CD14-positive monocyte (primary cell): ENCODE measurements around the gene MAN1C1. TPM values are rescaled to one million over a fixed set of nuclear protein-coding genes. Genes with fewer than 3 reads are reported as not detected.

Experiments used
- DNase-seq, 3 donors: peaks; one replicate each; pipeline ENCODE4 v3.0.0-alpha.2; 2011 to 2022
- H2AFZ ChIP-seq: 2 replicates; pipeline ENCODE4 v1.6.0; 2012; ENCODE audit warnings: mild to moderate bottlenecking, low read depth, low read length, inconsistent platforms; ENCODE audit not compliant: insufficient read depth, poor library complexity, severe bottlenecking
- H3K27ac ChIP-seq, 2 donors: 1 replicate in 1 of 2; 2 replicates in 1 of 2; pipeline ENCODE4 v1.5.1; 2012 to 2013; ENCODE audit warnings: low read length in 2 of 2, control low read depth in 1 of 2, inconsistent platforms in 1 of 2, low read depth in 1 of 2, mild to moderate bottlenecking in 1 of 2
- H3K27me3 ChIP-seq, 2 donors: one replicate each; pipeline versions ENCODE4 v1.6.0 to v1.6.1; 2011 to 2013; ENCODE audit warnings: low read length in 2 of 2; ENCODE audit not compliant: control insufficient read depth in 2 of 2, insufficient read depth in 2 of 2
- H3K36me3 ChIP-seq, 2 donors: replicated peaks in 1 of 2; 1 replicate in 1 of 2; 2 replicates in 1 of 2; pipeline versions ENCODE4 v1.5.1 to v1.6.1; 2012 to 2013; ENCODE audit warnings: low read length in 2 of 2, control low read depth in 1 of 2, inconsistent platforms in 1 of 2, mild to moderate bottlenecking in 1 of 2; ENCODE audit not compliant: insufficient read depth in 2 of 2, control insufficient read depth in 1 of 2
- H3K4me1 ChIP-seq, 2 donors: 1 replicate in 1 of 2; 2 replicates in 1 of 2; pipeline versions ENCODE4 v1.5.1 to v1.6.1; 2012 to 2013; ENCODE audit warnings: low read length in 2 of 2, control low read depth in 1 of 2, inconsistent platforms in 1 of 2, mild to moderate bottlenecking in 1 of 2, moderate library complexity in 1 of 2; ENCODE audit not compliant: insufficient read depth in 2 of 2, control insufficient read depth in 1 of 2
- H3K4me2 ChIP-seq: replicated peaks from 2 replicates; pipeline ENCODE3; 2012; ENCODE audit warnings: low read length, moderate library complexity, mild to moderate bottlenecking; ENCODE audit not compliant: poor library complexity, severe bottlenecking; ENCODE audit errors: extremely low read depth
- H3K4me3 ChIP-seq, 3 experiments: fragments of 200-600 bp in 1 of 3; sonication (generic) in 1 of 3; replicated peaks in 1 of 3; 1 replicate in 2 of 3; 2 replicates in 1 of 3; pipeline ENCODE4 v1.5.1; 2011 to 2013; ENCODE audit warnings: low read length in 3 of 3, mild to moderate bottlenecking in 3 of 3, control low read depth in 2 of 3, low read depth in 2 of 3, inconsistent platforms in 1 of 3, moderate library complexity in 1 of 3
- H3K79me2 ChIP-seq: 2 replicates; pipeline ENCODE4 v1.6.0; 2012; ENCODE audit warnings: mild to moderate bottlenecking, control low read depth, inconsistent platforms, low read length, moderate library complexity; ENCODE audit not compliant: insufficient read depth
- H3K9ac ChIP-seq: 2 replicates; pipeline ENCODE4 v1.6.0; 2017; ENCODE audit warnings: low read length, mild to moderate bottlenecking; ENCODE audit not compliant: insufficient read depth, poor library complexity, severe bottlenecking
- H3K9me3 ChIP-seq, 2 donors: replicated peaks in 1 of 2; 1 replicate in 1 of 2; 2 replicates in 1 of 2; pipeline versions ENCODE4 v1.5.1 to v1.6.1; 2012 to 2013; ENCODE audit warnings: low read length in 2 of 2, control low read depth in 1 of 2; ENCODE audit not compliant: control insufficient read depth in 1 of 2, insufficient read depth in 1 of 2
- H4K20me1 ChIP-seq: 2 replicates; pipeline ENCODE4 v1.6.0; 2012; ENCODE audit warnings: mild to moderate bottlenecking, low read length, control low read depth, moderate library complexity; ENCODE audit not compliant: insufficient read depth
- H3K27ac Mint-ChIP-seq, 7 donors: one replicate each; pipeline ENCODE4 v1.8.0; 2020; ENCODE audit warnings: mild to moderate bottlenecking in 7 of 7, mixed read lengths in 7 of 7, moderate library complexity in 6 of 7, inconsistent platforms in 2 of 7
- H3K27me3 Mint-ChIP-seq, 3 donors: one replicate each; pipeline ENCODE4 v1.8.0; 2021 to 2022; ENCODE audit warnings: low read depth in 3 of 3, mild to moderate bottlenecking in 3 of 3, mixed read lengths in 3 of 3, moderate library complexity in 3 of 3, inconsistent platforms in 1 of 3
- H3K36me3 Mint-ChIP-seq, 2 donors: one replicate each; pipeline ENCODE4 v1.8.0; 2020; ENCODE audit warnings: mixed read lengths in 2 of 2, inconsistent platforms in 1 of 2, mild to moderate bottlenecking in 1 of 2
- H3K4me1 Mint-ChIP-seq: one replicate; pipeline ENCODE4 v1.8.0; 2020; ENCODE audit warnings: mild to moderate bottlenecking, mixed read lengths
- H3K4me3 Mint-ChIP-seq, 2 donors: one replicate each; pipeline ENCODE4 v1.8.0; 2020; ENCODE audit warnings: mild to moderate bottlenecking in 2 of 2, mixed read lengths in 2 of 2, moderate library complexity in 1 of 2
- H3K9me3 Mint-ChIP-seq, 7 donors: one replicate each; pipeline ENCODE4 v1.8.0; 2020 to 2022; ENCODE audit warnings: mixed read lengths in 7 of 7, mild to moderate bottlenecking in 6 of 7, moderate library complexity in 6 of 7, inconsistent platforms in 2 of 7
- CTCF ChIP-seq: fragments of 200-600 bp; IDR thresholded peaks from one replicate; pipeline ENCODE4 v1.8.0; 2022; ENCODE audit warnings: antibody characterized with exemption, mild to moderate bottlenecking
- WGBS: methylation state at CpG from one replicate; pipeline ENCODE4 v1.1.5; 2013; ENCODE audit warnings: missing lambda C conversion rate; ENCODE audit not compliant: insufficient coverage; 5-methylcytosine and 5-hydroxymethylcytosine counted together
- intact Hi-C, 2 donors: fragments of 100-400 bp; cut with micrococcal nuclease; formaldehyde crosslinking; loops; one replicate each; pipeline versions ENCODE4 v1.15.0 to v1.15.1; 2023
- polyA plus RNA-seq, 3 donors: library from polyadenylated mRNA; depleted of rRNA in 1 of 3; unstranded in 2 of 3; stranded (reverse) in 1 of 3; fragments of 300-500 nt in 2 of 3; fragments of >200 nt in 1 of 3; fragmentation: Illumina TruSeq in 2 of 3; gene quantifications; 1 replicate in 2 of 3; 2 replicates in 1 of 3; pipeline ENCODE4 v1.2.3, GENCODE V29; 2012 to 2021

Gene MAN1C1
- polyA plus RNA-seq, 3 donors = 1.2 to 7.2 (median 1.7) TPM

GRCh38 chr1:25682059-25682601 is 65.5 kb downstream of the MAN1C1 start:
- DNase-seq = no peak
- Mint-ChIP-seq H3K36me3 (peaks cover 4 to 13% of the 10 kb centered on the region in 2 donors), H3K4me1 (peaks cover 12% of the 10 kb centered on the region), H3K9me3 (no peaks in the 10 kb centered on the region), H3K4me3 (no peak overlapping the region), H3K27ac (no peak overlapping the region), H3K27me3 (peaks cover 0 to 4% (median 2%) of the 10 kb centered on the region in 3 donors)
- Histone ChIP-seq H3K79me2 (no peaks in the 10 kb centered on the region), H3K4me2 (no peak overlapping the region), H3K27ac (no peak overlapping the region), H2AFZ (no peak overlapping the region), H3K9me3 (no peaks in the 10 kb centered on the region), H4K20me1 (no peaks in the 10 kb centered on the region), H3K4me1 (peaks cover 10 to 12% of the 10 kb centered on the region in 2 donors), H3K27me3 (no peaks in the 10 kb centered on the region), H3K36me3 (peaks cover 0 to 6% of the 10 kb centered on the region in 2 donors), H3K4me3 (no peak overlapping the region), H3K9ac (no peak overlapping the region)
- no peak for TF ChIP-seq CTCF
- intact Hi-C loops = no loop called here
- WGBS = 100% methylated on average over 1 of the region's 6 CpGs

GRCh38 chr1:25683177-25683576 is 66.6 kb downstream of the MAN1C1 start:
- H3K27me3 Mint-ChIP-seq = peaks cover 0 to 4% (median 2%) of the 10 kb centered on the region in 3 donors
- no peaks in the 10 kb centered on the region for H3K27me3 ChIP-seq
- peaks cover 10 to 12% of the 10 kb centered on the region in 2 donors for H3K4me1 ChIP-seq
- peaks cover 12% of the 10 kb centered on the region for H3K4me1 Mint-ChIP-seq
- no peak overlapping the region for H3K9ac ChIP-seq
- H2AFZ ChIP-seq = no peak overlapping the region
- H3K9me3 ChIP-seq = no peaks in the 10 kb centered on the region
- no peak overlapping the region for H3K4me3 Mint-ChIP-seq
- H3K36me3 ChIP-seq = peaks cover 0 to 6% of the 10 kb centered on the region in 2 donors
- H3K36me3 Mint-ChIP-seq = peaks cover 9 to 13% of the 10 kb centered on the region in 2 donors
- H3K4me3 ChIP-seq = no peak overlapping the region
- no peaks in the 10 kb centered on the region for H3K79me2 ChIP-seq
- no peak for DNase-seq
- H3K27ac ChIP-seq = no peak overlapping the region
- H3K27ac Mint-ChIP-seq = peak overlapping the region in 1 of 7 donors; percentile 9
- no peak for TF ChIP-seq CTCF
- intact Hi-C loops = no loop called here
- H3K9me3 Mint-ChIP-seq = no peaks in the 10 kb centered on the region
- no peak overlapping the region for H3K4me2 ChIP-seq
- no peaks in the 10 kb centered on the region for H4K20me1 ChIP-seq
- WGBS = 100% methylated on average over 3 of the region's 4 CpGs
